SK-MEL-5 (cell line): ENCODE data around the gene ZNHIT2. TPM values are rescaled to one million over a fixed set of nuclear protein-coding genes. Genes with fewer than 3 reads are reported as not detected.
A peak's percentile ranks its signal among the peaks of the same experiment; 100 is the strongest.
"Not testable (repeated sequence)": the region's sequence is repeated elsewhere in the genome, so short reads cannot be mapped to it uniquely, and the experiment has no call there.

Experiments used
- DNase-seq: peaks from one replicate; pipeline ENCODE4 v3.0.0-alpha.2; 2016; ENCODE audit warnings: low read depth, low spot score
- in situ Hi-C: cut with HindIII; loops from 2 replicates; pipeline ENCODE4 v1.10.0; 2016; ENCODE audit warnings: low sequenced_read_pairs, high pct_unique_total_duplicates, low pct_unique_long_range_greater_than_20kb
- polyA plus RNA-seq, 2 experiments: library from polyadenylated mRNA; depleted of rRNA; stranded (reverse); fragments of >200 nt; gene quantifications; 2 replicates each; pipeline ENCODE4 v1.2.3, GENCODE V29; 2015
- total RNA-seq: library from RNA; depleted of rRNA; stranded (reverse); fragments of >200 nt; shearing (Covaris generic); gene quantifications from 2 replicates; pipeline ENCODE4 v1.2.3, GENCODE V29; 2014; rRNA removed

The ZNHIT2 gene
- total RNA-seq: 7.5 and 8.1 TPM in 2 replicates
- polyA plus RNA-seq (2015; cell fraction: cytosol; rRNA removed): 19.3 and 23.7 TPM in 2 replicates
- 2.4 and 5.9 TPM in 2 replicates for polyA plus RNA-seq (2015; cell fraction: nucleus; rRNA removed)

DNA sequence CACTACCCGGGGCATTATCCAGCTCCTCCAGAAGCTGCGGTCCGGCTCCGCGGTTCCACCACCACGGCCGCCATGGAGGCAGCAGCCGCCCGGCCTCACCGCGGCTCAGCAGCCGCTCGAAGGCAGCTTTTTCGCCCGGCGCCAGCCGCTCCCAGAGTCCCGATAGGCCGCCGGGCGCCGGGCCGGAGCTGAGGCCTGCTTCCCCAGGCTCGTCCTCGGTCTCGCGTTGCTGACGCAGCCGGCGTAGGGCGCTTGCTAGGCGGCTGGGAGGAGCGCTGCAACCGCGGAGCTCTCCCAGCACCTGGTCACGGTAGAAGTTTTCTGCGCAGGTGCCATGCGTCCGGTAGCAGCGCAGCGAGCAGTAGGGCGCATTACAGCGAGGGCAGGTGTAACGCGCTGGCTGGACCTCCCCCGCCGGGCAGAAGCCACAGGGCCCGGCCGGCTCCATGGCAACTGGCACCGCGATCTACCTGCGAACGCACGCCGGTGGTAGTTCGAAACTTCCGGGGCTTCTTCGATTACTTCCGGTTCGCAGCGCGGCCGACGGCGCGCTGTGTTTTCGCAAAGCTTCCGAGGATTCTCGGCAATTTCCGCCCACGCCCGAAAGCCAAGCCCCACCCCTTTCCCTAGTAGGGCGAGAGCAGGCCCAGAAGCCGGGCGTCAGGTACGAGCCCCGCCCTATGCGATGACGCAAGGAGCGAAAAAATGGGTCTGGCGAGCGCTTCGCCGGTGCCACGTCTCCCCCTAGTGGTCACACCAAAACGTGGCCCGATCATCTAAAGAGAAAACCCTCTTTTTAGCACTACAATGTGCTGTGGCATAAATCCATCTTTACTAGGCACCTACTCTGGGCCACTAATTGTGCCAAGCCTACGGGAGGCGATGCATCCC is at the start of gene ZNHIT2:
TSS of gene ZNHIT2 (minus strand) at position 496 of the 891 bp plus-strand sequence. CDS start at position 448, 48 bp downstream.
- DNase-seq: peak; percentile 97
- in situ Hi-C loops: no loop called here

DNA sequence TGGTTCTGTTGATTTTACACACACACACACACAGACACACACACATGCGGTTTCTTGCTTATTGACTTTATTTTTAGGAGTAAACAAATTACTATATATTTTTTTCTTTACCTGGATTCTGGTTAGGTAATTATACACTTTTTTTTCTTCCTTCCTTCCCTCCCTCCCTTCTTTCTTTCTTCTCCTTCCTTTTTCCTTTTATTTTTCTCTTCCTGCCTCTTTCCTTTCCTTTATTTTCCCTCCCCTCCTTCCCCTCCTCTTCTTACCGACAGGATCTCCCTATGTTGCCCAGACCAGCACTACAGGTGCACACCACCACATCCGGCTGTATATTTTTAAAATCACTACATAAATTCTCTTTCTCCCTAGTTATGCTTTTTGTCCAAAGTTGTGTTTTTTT is 49.4 kb upstream of the ZNHIT2 start:
- in situ Hi-C loops: no loop called here
- no peak for DNase-seq

DNA sequence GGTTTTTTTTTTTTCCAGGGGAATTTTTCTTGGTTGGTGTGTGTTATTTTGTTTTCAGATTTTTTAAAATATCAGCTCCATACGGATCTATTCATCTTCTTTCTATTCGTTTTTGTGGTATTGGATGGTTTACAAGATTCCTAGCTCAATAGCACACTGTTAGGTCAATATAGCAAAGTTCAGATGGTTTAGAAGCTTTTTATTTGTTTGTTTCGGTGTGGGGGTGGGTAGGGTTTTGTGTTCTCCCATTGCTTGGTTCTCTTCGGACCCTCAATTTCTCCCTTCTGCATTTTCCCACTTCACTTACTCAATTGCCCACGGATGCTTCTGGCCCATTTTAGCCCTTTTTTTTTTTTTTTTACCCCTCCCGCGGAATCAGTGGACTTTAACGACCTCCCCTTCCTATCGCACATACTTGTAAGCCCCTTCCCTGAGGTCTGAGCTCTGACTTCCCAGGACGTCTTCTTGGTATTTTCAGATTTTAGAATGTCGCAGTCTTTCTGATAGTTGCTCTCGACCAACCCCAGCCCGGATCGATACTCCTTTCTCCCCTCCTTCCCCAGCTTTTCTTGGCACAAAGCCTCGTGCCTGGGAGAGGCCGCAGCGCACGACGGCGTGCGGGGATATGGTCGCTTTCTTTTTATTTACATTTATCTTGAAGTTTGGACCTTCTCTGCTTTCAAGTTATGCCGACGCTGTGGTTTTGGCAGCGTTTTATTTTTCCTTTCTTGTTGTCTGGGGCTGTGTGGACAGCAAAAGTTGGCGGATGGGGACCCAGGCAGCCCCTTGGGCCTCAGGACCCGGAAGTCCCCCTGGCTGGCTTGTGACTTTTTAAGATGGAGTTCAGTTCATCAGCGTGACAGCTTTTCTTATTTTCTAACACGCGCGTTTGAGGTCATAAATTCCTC is 48.2 kb upstream of the ZNHIT2 start:
- in situ Hi-C loops: no loop called here
- DNase-seq: no peak

DNA sequence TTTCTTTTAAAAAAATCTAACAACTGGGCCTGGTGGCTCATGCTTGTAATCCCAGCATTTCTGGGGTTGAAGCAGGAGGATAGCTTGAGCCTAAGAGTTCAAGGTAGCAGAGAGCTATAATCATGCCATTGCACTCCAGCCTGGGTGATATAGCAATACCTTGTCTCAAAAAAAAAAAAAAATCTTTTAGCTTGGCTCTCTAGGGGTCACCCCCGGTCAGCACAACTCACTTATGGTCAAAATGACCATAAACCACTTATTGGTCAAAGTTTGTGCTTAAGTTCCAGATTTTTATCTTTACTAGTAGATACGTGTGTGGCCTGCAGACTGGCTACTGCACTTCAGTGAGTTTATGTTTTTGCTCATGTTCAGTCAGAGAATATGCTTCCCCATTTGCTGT is 46.2 kb upstream of the ZNHIT2 start:
- no peak for DNase-seq
- in situ Hi-C loops: no loop called here

DNA sequence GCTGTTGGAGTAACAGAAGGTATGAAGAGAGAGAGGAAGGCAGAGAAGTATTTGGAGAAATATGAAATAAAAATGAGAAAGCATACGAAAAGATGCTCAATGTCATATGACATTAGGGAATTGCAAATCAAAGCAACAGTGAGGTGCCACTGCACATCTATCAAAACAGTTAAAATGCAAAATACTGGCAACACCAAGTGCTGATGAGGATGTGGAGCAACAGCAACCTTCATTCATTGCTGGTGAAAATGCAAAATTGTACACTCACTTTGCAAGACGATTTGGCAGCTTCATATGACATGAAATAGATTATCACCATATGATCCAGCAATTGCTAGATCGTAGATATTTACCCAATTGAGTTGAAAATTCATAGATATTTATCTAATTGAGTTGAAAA is 43.1 kb upstream of the ZNHIT2 start:
- no peak for DNase-seq
- in situ Hi-C loops: no loop called here

DNA sequence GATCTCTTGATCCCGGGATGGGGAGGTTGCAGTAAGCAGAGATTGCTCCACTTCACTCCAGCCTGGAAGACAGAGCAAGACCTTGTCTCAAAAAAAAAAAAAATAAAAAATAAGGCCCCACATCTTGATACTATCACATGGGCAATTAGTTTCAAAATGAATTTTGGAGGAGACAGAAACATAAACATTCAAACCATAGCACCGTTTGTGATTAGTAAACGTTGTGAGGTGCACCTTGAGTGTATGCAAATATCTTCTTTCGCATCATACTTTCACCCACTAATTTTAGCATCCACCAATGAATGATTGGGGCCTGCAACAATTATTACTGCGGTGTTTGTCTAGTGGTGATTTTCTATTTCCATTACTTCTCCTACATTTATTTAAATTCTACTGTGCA is 41.5 kb upstream of the ZNHIT2 start:
- no peak for DNase-seq
- in situ Hi-C loops: no loop called here

DNA sequence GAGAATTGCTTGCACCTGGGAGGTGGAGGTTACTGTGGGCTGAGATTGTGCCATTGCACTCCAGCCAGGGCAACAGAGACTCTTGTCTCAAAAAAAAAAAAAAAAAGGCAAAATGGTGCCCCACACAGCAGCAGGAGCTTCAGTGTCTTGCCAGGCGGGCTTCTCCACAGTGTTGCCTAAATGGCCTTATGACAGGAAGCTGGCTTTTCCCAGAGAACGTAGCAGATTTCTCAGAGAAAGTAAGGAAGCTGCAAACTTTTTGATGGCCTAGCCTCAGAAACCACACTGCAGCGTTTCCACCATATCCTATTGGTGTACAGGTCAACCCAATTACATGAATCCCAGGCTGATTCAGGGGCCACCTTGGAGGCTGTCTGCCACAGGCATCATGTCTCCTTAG is 39.8 kb upstream of the ZNHIT2 start:
- no peak for DNase-seq
- in situ Hi-C loops: no loop called here

DNA sequence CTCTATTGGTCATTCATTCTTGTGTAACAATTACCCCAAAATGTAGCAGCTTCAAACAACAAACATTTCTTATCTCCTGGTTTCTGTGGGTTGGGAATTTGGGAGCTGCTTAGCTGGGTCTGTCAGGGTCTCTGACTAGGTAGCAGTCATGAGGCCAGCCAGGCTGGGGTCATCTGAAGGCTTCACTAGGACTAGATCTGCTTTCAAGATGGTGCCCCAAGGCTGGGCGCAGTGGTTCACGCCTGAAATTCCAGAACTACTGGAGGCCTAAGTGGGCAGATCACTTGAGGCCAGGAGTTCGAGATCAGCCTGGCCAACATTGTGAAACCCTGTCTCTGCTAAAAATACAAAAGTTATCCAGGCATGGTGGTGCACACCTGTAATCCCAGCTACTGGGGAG is 39.4 kb upstream of the ZNHIT2 start:
- in situ Hi-C loops: no loop called here
- no peak for DNase-seq

DNA sequence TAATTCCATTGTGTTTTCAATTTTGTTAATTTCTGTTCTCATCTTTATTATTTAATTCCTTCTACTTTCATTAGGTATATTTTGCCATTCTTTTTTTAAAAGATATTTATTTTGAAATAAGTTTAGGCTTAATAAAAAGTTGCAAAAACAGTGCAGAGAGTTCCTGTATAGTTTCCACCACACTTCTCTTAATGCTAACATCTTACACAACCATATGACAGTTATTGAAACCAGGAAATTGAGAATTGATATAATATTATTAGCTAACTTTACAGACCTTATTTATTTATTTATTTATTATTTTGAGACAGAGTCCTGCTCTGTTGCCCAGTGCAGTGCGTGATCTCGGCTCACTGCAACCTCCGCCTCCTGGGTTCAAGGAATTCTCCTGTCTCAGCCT is 38.8 kb upstream of the ZNHIT2 start:
- in situ Hi-C loops: no loop called here

DNA sequence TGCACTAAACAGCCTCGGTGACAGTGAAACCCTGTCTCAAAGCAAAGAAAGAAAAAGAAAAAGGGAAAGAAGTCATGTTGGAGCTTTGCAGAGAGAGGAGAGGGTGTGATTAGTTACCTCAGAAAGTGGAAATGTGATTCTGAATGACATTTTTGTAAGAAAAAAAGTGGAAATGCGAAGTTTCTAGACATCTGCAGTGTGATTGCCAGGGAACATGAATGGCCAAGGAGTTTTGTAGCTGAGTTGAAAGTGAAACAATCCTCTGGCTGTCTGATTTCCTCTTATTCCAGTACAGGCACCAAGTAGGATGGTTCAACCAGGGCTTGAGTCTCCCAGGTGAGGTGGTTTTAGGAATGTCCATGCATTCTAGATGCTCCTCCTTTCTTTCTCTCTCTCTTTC is 34.6 kb upstream of the ZNHIT2 start:
- in situ Hi-C loops: no loop called here
- no peak for DNase-seq

More for the DNA sequence above, 38.8 kb upstream of the ZNHIT2 start:
- no peak for DNase-seq

DNA sequence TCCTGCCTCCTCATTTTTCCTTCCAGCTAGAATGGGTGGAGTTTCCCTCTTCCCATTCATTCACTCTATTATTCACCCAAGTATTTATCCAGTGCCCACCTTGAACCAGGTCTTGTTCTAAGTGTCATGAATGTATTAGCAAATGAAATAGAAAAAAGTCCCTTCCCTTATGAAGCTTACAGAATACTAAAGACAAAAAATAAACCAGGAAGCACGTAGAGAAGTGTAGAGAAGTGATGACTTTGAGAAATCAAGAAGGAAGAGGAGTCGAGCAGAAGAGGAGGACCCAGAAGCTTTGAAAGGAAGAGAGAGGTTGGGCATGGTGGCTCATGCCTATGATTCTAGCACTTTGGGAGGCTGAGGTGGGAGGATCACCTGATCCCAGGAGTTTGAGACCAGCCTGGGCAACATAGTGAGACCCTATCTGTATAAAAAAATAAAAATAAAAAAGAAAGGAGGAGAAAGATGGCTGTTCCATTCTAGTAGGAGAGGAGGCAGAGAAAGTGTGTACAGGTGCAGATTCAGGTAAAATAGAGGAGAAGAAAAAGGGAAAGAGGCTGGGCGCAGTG is 33.9 kb upstream of the ZNHIT2 start:
- no peak for DNase-seq
- in situ Hi-C loops: no loop called here

DNA sequence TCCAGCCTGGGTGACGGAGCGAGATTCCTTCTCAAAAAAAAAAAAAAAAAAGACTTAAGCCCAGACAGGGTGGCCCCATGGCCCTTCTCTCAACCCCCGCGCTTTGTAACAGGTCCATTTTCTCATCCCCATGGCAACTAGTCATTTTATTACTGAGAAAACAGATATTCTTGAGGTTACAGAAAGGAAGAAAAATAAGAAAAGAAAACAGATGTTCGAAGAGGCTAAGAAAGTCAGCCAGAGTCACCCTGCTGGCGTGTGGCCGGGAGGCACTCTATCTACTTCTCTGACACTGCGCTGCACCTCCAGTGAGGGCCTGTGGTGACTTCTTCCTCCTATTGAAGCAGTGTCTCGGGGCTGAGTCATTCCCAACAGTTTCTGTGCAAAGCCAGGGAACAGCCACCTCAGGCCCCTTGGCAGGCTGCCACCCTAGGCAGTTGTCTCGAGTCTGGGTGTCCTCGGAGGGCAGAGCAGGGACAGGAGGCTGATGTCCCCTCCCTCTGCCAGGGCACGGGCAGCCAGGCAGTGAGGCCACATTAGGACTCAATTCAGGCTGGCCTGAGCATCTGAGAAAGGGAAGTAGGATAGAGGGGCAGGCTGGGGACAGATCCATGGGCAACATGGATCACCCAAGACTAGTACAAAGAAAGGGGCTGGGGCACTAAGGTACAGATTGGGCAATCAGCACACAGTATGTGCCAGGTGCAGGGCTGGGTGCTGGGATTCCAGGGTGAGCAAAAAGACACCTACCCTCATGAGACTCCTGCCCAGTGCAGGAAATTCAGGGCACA is 33.2 kb upstream of the ZNHIT2 start:
- in situ Hi-C loops: no loop called here
- peak; percentile 4 for DNase-seq

DNA sequence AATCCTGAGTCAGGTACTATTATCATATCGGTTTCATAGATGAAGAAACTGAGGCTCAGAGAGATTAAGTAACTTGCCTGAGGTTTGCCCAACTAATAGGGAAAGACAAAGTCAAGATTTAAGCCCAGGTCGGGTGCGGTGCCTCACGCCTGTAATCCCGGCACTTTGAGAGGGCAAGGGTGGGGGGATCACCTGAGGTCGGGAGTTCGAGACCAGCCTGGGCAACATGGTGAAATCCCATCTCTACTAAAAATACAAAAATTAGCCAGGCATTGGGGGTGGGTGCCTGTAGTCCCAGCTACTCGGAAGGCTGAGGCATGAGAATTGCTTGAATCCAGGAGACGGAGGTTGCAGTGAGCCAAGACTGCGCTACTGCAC is 32.6 kb upstream of the ZNHIT2 start:
- in situ Hi-C loops, DNase-seq: not testable (repeated sequence)

DNA sequence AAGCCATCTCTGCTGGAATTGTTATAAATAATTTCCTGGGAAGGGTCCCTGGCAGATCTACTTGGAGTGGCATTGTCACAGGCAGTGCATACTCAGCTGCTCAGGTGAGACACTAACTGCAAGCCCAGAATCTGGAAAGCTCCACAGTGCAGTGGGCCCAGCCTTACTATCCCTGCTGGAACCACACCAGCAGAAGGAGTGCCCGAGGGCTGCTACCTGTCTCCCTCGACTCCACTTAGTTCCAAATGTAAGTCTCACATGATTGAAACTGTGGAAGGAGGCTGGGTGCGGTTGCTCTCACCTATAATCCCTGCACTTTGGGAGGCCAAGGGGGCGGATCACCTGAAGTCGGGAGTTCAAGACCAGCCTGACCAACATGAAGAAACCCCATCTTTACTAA is 31.2 kb upstream of the ZNHIT2 start:
- no peak for DNase-seq
- in situ Hi-C loops: no loop called here

DNA sequence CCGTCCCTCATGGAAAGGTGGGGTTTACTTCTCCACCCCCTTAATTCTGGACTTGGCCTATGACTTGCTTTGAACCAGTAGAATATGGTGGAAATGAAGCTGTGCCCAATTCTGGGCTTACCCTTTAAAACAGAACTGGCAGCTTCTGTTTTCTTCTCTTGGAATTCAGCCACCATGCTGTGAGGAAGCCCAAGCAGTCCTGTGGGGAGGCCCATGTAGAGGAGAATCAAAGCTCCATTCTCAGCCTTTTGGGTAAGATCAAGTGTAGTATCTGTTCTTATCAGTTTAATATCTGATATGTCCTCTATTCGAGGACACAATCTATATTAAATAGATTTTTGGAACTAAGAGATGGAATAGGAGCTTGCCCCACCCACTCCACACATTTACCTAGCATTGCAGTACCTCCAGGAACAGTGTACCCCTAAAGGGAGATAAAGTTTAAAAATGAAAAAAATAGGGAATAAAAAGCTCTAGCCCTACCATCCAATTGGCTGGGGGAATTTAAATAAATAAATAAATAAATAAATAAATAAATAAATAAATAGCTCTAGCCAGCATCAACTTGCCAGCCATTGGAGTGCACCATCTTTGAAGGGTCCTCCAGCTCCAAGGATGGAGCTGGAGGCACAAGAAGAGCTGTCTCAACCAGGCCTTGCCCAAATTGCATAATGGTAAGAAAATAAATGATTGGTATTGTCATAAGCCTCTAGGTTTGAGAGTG is 30.0 kb upstream of the ZNHIT2 start:
- in situ Hi-C loops: no loop called here
- no peak for DNase-seq

DNA sequence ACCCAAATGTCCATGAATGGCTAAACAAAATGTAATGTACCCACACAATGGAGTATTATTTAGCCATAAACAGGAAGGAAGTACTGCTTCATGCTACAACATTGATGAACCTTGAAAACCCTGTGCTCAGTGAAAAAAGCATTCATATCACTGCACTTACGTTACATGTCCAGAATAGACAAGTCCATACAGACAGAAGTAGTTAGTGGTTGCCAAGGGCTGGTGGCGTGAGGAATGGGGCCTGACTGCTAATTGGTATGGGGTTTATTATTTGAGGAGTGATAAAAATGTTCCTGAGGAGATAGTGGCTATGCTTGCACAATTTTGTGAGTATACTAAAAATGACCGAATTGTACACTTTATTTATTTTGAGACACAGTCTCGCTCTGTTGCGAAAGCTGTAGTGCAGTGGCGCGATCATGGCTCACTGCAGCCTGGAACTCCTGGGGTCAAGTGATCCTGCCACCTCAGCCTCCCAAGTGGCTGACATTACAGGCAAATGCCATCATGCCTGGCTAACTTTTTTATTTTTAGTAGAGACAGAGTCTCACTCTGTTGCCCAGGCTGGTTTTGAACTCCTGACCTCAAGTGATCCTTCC is 24.5 kb upstream of the ZNHIT2 start:
- DNase-seq: no peak
- in situ Hi-C loops: no loop called here
